Trophoblast cell (in vitro differentiated cells and primary cell): Measurements from ENCODE around the gene ADSS1.

Experiments
- DNase-seq, 2 donors: peaks; one replicate each; pipeline ENCODE4 v3.0.0-alpha.2; 2016
- H2AFZ ChIP-seq: 2 replicates; pipeline ENCODE4 v1.6.1; 2013; ENCODE audit warnings: low read length, moderate library complexity, mild to moderate bottlenecking; ENCODE audit not compliant: insufficient read depth, poor library complexity
- H2AK5ac ChIP-seq: 2 replicates; pipeline ENCODE4 v1.6.1; 2013; ENCODE audit warnings: mild to moderate bottlenecking, low read length
- H2BK120ac ChIP-seq: 2 replicates; pipeline ENCODE4 v1.6.1; 2013; ENCODE audit warnings: low read length, mild to moderate bottlenecking, moderate library complexity; ENCODE audit not compliant: insufficient read depth, poor library complexity
- H2BK12ac ChIP-seq: 2 replicates; pipeline ENCODE4 v1.6.1; 2013; ENCODE audit warnings: mild to moderate bottlenecking, low read length, moderate library complexity
- H2BK5ac ChIP-seq: 2 replicates; pipeline ENCODE4 v1.6.1; 2013; ENCODE audit warnings: low read length, low read depth, moderate library complexity, mild to moderate bottlenecking; ENCODE audit not compliant: poor library complexity
- H3K14ac ChIP-seq: 2 replicates; pipeline ENCODE4 v1.6.1; 2013; ENCODE audit warnings: mild to moderate bottlenecking, low read length
- H3K18ac ChIP-seq: 2 replicates; pipeline ENCODE4 v1.6.1; 2013; ENCODE audit warnings: mild to moderate bottlenecking, low read length
- H3K23ac ChIP-seq: 2 replicates; pipeline ENCODE4 v1.6.1; 2013; ENCODE audit warnings: low read length
- H3K27ac ChIP-seq: 2 replicates; pipeline ENCODE4 v1.5.1; 2013; ENCODE audit warnings: low read depth, mild to moderate bottlenecking, inconsistent platforms, low read length, moderate library complexity
- H3K27me3 ChIP-seq: 2 replicates; pipeline ENCODE4 v1.6.1; 2013; ENCODE audit warnings: inconsistent platforms, mild to moderate bottlenecking, low read length, moderate library complexity; ENCODE audit not compliant: insufficient read depth
- H3K36me3 ChIP-seq, 2 experiments: 1 replicate in 1 of 2; 2 replicates in 1 of 2; pipeline ENCODE4 v1.6.1; 2013; ENCODE audit warnings: low read length in 2 of 2, mild to moderate bottlenecking in 2 of 2, moderate library complexity in 1 of 2; ENCODE audit not compliant: insufficient read depth in 2 of 2, control insufficient read depth in 1 of 2
- H3K4ac ChIP-seq: 2 replicates; pipeline ENCODE4 v1.6.1; 2013; ENCODE audit warnings: low read depth, mild to moderate bottlenecking, low read length, moderate library complexity
- H3K4me1 ChIP-seq, 2 experiments: 1 replicate in 1 of 2; 2 replicates in 1 of 2; pipeline ENCODE4 v1.6.1; 2013; ENCODE audit warnings: low read length in 2 of 2, mild to moderate bottlenecking in 2 of 2, moderate library complexity in 1 of 2; ENCODE audit not compliant: insufficient read depth in 2 of 2, control insufficient read depth in 1 of 2
- H3K4me2 ChIP-seq: 2 replicates; pipeline ENCODE4 v1.6.1; 2013; ENCODE audit warnings: inconsistent platforms, mild to moderate bottlenecking, low read length, moderate library complexity
- H3K4me3 ChIP-seq: 2 replicates; pipeline ENCODE4 v1.5.1; 2013; ENCODE audit warnings: mild to moderate bottlenecking, low read depth, low read length, inconsistent platforms
- H3K79me1 ChIP-seq: one replicate; pipeline ENCODE4 v1.6.1; 2013; ENCODE audit warnings: low read length
- H3K79me2 ChIP-seq: 2 replicates; pipeline ENCODE4 v1.6.1; 2013; ENCODE audit warnings: low read length, mild to moderate bottlenecking; ENCODE audit not compliant: control insufficient read depth, insufficient read depth, poor library complexity
- H3K9ac ChIP-seq: 2 replicates; pipeline ENCODE4 v1.6.1; 2013; ENCODE audit warnings: mild to moderate bottlenecking, low read length
- H3K9me3 ChIP-seq: 2 replicates; pipeline ENCODE4 v1.6.1; 2013; ENCODE audit warnings: low read depth, mild to moderate bottlenecking, control low read depth, inconsistent platforms, low read length; ENCODE audit not compliant: insufficient read depth
- H4K12ac ChIP-seq: 2 replicates; pipeline ENCODE4 v1.6.1; 2013; ENCODE audit warnings: low read depth, mild to moderate bottlenecking, low read length, moderate library complexity
- H4K8ac ChIP-seq: 2 replicates; pipeline ENCODE4 v1.6.1; 2013; ENCODE audit warnings: low read depth, mild to moderate bottlenecking, low read length, moderate library complexity
- H4K91ac ChIP-seq: one replicate; pipeline ENCODE4 v1.6.1; 2013; ENCODE audit warnings: low read depth, mild to moderate bottlenecking, low read length, moderate library complexity
- WGBS: extraction: QIAGEN DNeasy Blood & Tissue Kit; methylation state at CpG from one replicate; pipeline ENCODE4 v1.1.7; 2013; ENCODE audit warnings: missing lambda C conversion rate; ENCODE audit not compliant: insufficient read length, insufficient coverage; ENCODE audit errors: extremely low coverage; 5-methylcytosine and 5-hydroxymethylcytosine counted together

ADSS1 gene

DNA sequence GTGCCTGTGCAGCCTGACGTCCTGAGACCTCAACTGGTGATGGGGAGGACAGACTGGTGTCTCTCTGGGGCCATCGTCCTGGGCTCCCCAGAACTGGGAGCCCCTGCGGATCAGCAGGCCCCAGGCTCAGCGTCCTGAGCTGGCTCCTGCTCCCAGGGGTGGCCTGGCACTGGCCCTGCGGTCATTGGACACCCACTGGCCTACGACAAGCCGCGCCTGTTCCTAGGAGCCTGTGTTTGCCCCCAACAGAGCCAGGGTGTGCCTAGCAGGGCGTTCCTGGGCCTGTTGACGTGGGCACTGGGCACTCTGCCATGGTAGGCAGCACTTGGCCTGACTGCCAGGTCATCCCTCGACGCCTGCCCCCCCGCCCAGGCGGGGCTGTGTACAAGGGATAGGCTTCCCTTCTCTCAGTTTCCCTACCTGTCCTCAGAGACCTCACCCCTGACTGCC lies 8.4 kb downstream of the ADSS1 start:
- Histone ChIP-seq H4K12ac (no peak overlapping the region), H4K8ac (no peak overlapping the region), H2AFZ (no peak overlapping the region), H2BK12ac (no peak overlapping the region), H3K36me3 (no peaks in the 10 kb centered on the region), H3K4me2 (no peak overlapping the region), H2BK120ac (no peak overlapping the region), H3K79me1 (no peaks in the 10 kb centered on the region), H3K4me1 (no peaks in the 10 kb centered on the region), H4K91ac (no peak overlapping the region), H3K18ac (no peak overlapping the region), H3K4ac (no peak overlapping the region), H3K4me3 (no peak overlapping the region), H3K9me3 (peaks cover 2% of the 10 kb centered on the region), H3K79me2 (no peaks in the 10 kb centered on the region), H3K27me3 (no peaks in the 10 kb centered on the region), H2BK5ac (no peak overlapping the region), H3K23ac (no peak overlapping the region), H3K27ac (no peak overlapping the region), H3K14ac (no peak overlapping the region), H2AK5ac (no peak overlapping the region), H3K9ac (no peak overlapping the region)
- no peak for DNase-seq
- WGBS, result no CpG with 5 or more reads among the region's 14 CpGs

DNA sequence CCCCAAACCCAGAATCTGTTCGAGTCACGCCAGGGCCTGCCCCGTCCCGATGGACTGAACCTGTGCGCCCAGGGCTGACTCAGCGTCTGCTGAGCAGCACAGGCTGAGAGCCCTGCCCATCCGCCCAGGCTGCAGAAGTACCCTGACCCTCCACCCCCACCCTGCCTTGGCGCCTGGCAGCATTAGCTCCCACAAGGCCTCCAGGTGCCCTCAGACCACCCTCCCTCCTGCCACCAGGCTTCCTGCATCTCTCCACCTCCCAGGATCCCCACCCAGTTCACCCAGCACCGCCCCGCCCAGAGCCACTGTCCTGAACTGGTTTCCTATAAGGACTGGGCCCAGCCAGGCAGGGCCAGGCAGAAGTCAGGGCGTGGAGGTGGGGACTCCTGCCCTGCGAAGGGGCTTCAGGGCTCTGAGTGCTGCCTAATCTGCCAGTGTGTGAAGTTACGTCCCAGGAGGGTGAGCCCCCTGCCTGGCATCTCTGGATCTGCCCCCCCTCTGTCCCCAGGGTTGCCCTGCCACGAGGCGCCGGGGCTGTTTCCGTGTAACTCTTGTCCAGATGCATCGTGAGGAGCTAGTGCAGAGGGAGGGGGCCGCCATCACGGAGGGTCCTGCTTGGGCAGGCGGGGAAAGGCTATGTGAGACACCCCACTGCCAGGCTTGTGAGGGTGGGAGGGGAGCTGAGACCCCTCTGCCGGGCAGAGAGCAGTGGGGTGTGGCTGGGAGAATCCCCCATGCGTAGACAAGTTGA lies 9.1 kb downstream of the ADSS1 start:
- H3K4me3 ChIP-seq, result no peak overlapping the region
- no peak overlapping the region for H4K12ac ChIP-seq
- H3K36me3 ChIP-seq, result no peaks in the 10 kb centered on the region
- H3K27me3 ChIP-seq, result no peaks in the 10 kb centered on the region
- H3K4me1 ChIP-seq, result no peaks in the 10 kb centered on the region
- H3K23ac ChIP-seq, result no peak overlapping the region
- WGBS, result no CpG with 5 or more reads among the region's 23 CpGs
- H2BK5ac ChIP-seq, result no peak overlapping the region
- no peaks in the 10 kb centered on the region for H3K79me2 ChIP-seq
- H3K27ac ChIP-seq, result no peak overlapping the region
- H2AFZ ChIP-seq, result no peak overlapping the region
- H3K4me2 ChIP-seq, result no peak overlapping the region
- no peaks in the 10 kb centered on the region for H3K9me3 ChIP-seq
- no peak for DNase-seq
- no peak overlapping the region for H3K18ac ChIP-seq
- H4K91ac ChIP-seq, result no peak overlapping the region
- H3K79me1 ChIP-seq, result no peaks in the 10 kb centered on the region
- no peak overlapping the region for H3K9ac ChIP-seq
- H2BK120ac ChIP-seq, result no peak overlapping the region
- no peak overlapping the region for H4K8ac ChIP-seq
- H3K14ac ChIP-seq, result no peak overlapping the region
- no peak overlapping the region for H3K4ac ChIP-seq
- no peak overlapping the region for H2AK5ac ChIP-seq
- no peak overlapping the region for H2BK12ac ChIP-seq

DNA sequence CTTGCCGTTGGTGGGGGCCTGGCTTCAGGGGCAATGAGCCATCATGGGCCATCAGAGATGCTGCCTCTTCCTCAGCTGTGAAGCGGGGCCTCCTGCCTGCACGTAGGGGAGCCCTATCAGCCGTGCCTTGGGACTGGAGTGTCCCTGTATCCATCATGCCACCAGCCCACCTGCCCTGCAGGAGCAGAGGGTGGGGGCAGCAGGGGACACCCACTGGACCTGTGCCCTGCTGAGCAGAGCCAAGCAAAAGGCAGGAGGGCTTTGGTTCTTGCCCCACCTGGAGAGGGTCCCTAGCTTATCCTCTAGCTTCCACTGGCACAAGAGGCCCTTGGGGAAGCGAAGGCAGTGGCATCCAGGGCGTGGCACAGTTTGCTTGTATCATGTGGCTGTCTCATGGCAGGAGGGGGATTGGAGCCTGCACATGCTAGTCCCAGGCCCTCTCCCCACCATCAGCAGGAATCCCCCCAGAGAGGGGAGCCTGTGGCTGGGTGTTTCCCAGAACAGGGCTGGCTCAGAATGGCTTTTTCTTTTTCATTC lies 10.1 kb downstream of the ADSS1 start:
- Histone ChIP-seq H3K23ac (no peak overlapping the region), H3K4ac (no peak overlapping the region), H3K4me3 (no peak overlapping the region), H3K79me2 (no peaks in the 10 kb centered on the region), H4K8ac (no peak overlapping the region), H3K36me3 (no peaks in the 10 kb centered on the region), H3K18ac (no peak overlapping the region), H2BK12ac (no peak overlapping the region), H2AK5ac (no peak overlapping the region), H3K9me3 (no peaks in the 10 kb centered on the region), H3K4me1 (no peaks in the 10 kb centered on the region), H3K79me1 (no peaks in the 10 kb centered on the region), H3K9ac (no peak overlapping the region), H3K14ac (no peak overlapping the region), H3K27ac (no peak overlapping the region), H2BK5ac (no peak overlapping the region), H4K91ac (no peak overlapping the region), H3K27me3 (no peaks in the 10 kb centered on the region), H4K12ac (no peak overlapping the region), H3K4me2 (no peak overlapping the region), H2BK120ac (no peak overlapping the region), H2AFZ (no peak overlapping the region)
- WGBS, result no CpG with 5 or more reads among the region's 6 CpGs
- no peak for DNase-seq

DNA sequence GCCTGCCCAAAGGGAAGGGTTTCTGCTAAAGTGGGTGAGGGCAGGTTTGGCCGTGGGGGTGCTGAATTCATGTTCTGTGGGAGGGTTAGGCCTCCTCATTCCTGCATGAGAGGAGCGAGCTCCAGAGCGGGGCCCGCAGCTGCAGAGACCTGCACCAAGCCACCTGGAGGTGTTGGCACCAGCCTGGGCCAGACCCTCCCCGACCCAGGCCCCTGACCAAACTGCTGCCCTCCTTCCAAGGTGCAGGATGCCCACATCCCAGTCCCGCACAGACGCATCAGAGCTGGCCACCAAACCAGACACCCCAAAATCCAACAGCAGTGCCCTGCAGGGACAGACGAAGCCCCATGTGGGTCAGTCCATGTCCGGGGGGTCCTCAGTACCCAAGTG lies 10.6 kb downstream of the ADSS1 start:
- Histone ChIP-seq H3K9ac (no peak overlapping the region), H2BK120ac (no peak overlapping the region), H3K79me2 (no peaks in the 10 kb centered on the region), H4K91ac (no peak overlapping the region), H3K4me1 (no peaks in the 10 kb centered on the region), H2AK5ac (no peak overlapping the region), H3K79me1 (no peaks in the 10 kb centered on the region), H3K4me3 (no peak overlapping the region), H3K9me3 (no peaks in the 10 kb centered on the region), H2AFZ (no peak overlapping the region), H2BK5ac (no peak overlapping the region), H4K12ac (no peak overlapping the region), H3K36me3 (no peaks in the 10 kb centered on the region), H3K14ac (no peak overlapping the region), H3K27me3 (no peaks in the 10 kb centered on the region), H4K8ac (no peak overlapping the region), H3K27ac (no peak overlapping the region), H3K4me2 (no peak overlapping the region), H3K18ac (no peak overlapping the region), H2BK12ac (no peak overlapping the region), H3K4ac (no peak overlapping the region), H3K23ac (no peak overlapping the region)
- WGBS, result no CpG with 5 or more reads among the region's 9 CpGs
- no peak for DNase-seq
